Embryonic facial prominence (tissue), 1 donor: ENCODE results near the gene ALB.
"Not testable (repeated sequence)": the region's sequence is repeated elsewhere in the genome, so short reads cannot be mapped to it uniquely, and the experiment has no call there.

Source experiments
- DNase-seq: peaks from one replicate; pipeline ENCODE4 v3.0.0-alpha.2; 2016; ENCODE audit errors: extremely low spot score

The ALB gene

GRCh38 chr4:73404042-73404441, at the start of gene ALB:
Gene ALB (plus strand): TSS chr4:73404287. CDS start chr4:73404328, 41 bp downstream.
- no peak for DNase-seq

- not testable (repeated sequence) for DNase-seq
These were observed 46.9 kb upstream of the ALB start for GRCh38 chr4:73357174-73357573.

GRCh38 chr4:73369506-73370199, 34.4 kb upstream of the ALB start:
- DNase-seq, result not testable (repeated sequence)

- DNase-seq, result no peak
These were observed 28.8 kb upstream of the ALB start for GRCh38 chr4:73375328-73375741.

- no peak for DNase-seq
These were observed 27.8 kb upstream of the ALB start for GRCh38 chr4:73376251-73376650.

GRCh38 chr4:73376976-73377375, 27.1 kb upstream of the ALB start:
- DNase-seq, result no peak

GRCh38 chr4:73378887-73379286, 25.2 kb upstream of the ALB start:
- DNase-seq, result no peak

- no peak for DNase-seq
These were observed 24.1 kb upstream of the ALB start for GRCh38 chr4:73379946-73380345.

GRCh38 chr4:73381214-73381613, 22.9 kb upstream of the ALB start:
- DNase-seq, result no peak

GRCh38 chr4:73383452-73383851, 20.6 kb upstream of the ALB start:
- DNase-seq, result no peak

GRCh38 chr4:73387552-73387951, 16.5 kb upstream of the ALB start:
- no peak for DNase-seq

- DNase-seq, result no peak
These were observed 15.2 kb upstream of the ALB start for GRCh38 chr4:73388887-73389286.

- not testable (repeated sequence) for DNase-seq
These were observed 14.4 kb upstream of the ALB start for GRCh38 chr4:73389663-73390062.

- DNase-seq, result no peak
These were observed 12.3 kb upstream of the ALB start for GRCh38 chr4:73391774-73392173.

- DNase-seq, result no peak
These were observed 11.2 kb upstream of the ALB start for GRCh38 chr4:73392936-73393335.

- DNase-seq, result no peak
These were observed 7.8 kb upstream of the ALB start for GRCh38 chr4:73396304-73396703.

- DNase-seq, result no peak
These were observed 6.8 kb upstream of the ALB start for GRCh38 chr4:73396993-73397972.

- no peak for DNase-seq
These were observed 2.7 kb upstream of the ALB start for GRCh38 chr4:73401412-73401811.

GRCh38 chr4:73404457-73404856, 370 bp downstream of the ALB start:
- no peak for DNase-seq

- DNase-seq, result no peak
These were observed 1.1 kb downstream of the ALB start for GRCh38 chr4:73405138-73405537.

GRCh38 chr4:73406548-73406875, 2.4 kb downstream of the ALB start:
- no peak for DNase-seq

- DNase-seq, result no peak
These were observed 3.2 kb downstream of the ALB start for GRCh38 chr4:73407227-73407673.
